Ishikawa (cell line): ENCODE measurements around the gene FAM131A.

Source experiments
- EP300 ChIP-seq: IDR thresholded peaks from 2 replicates; pipeline ENCODE4 v1.6.1; 2012; ENCODE audit warnings: borderline replicate concordance
- FOXM1 ChIP-seq: IDR thresholded peaks from 2 replicates; pipeline ENCODE4 v1.6.1; 2012; ENCODE audit warnings: low read depth, borderline replicate concordance
- TF ChIP-seq, protein P1 (sequence below): IDR thresholded peaks from 2 replicates; pipeline ENCODE4 v1.6.1; 2012

GRCh38 chr3:184361532-184361931 is 24.1 kb downstream of the FAM131A start, which contains the start of the genes CLCN2 and POLR2H:
- TF ChIP-seq, protein P1, sequence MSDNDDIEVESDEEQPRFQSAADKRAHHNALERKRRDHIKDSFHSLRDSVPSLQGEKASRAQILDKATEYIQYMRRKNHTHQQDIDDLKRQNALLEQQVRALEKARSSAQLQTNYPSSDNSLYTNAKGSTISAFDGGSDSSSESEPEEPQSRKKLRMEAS = peak; percentile 64
- TF ChIP-seq EP300 = no peak; the same call in 1 of the 2 replicates
- TF ChIP-seq FOXM1 = no peak
